ENCODE data around the gene MCMBP.

MCMBP gene

GRCh38 chr10:119896937-119897770, 24.5 kb upstream of the MCMBP start:
- ATAC-seq: peak; percentile 3; the same call in 1 of the 3 replicates
- TF ChIP-seq ZNF565 (CRISPR knock-in tag; conservative IDR thresholded peaks at IDR 0.05; ENCODE audit: low read depth): no peak
- TF ChIP-seq ZNF70 (CRISPR knock-in tag; IDR thresholded peaks at IDR 0.05): no peak
- no peak for TF ChIP-seq TSHZ2 (CRISPR knock-in tag; IDR thresholded peaks at IDR 0.05)
- no peak for TF ChIP-seq ZNF8 (CRISPR knock-in tag; IDR thresholded peaks at IDR 0.05)
- no peak for TF ChIP-seq ARNTL (CRISPR knock-in tag; IDR thresholded peaks at IDR 0.05; ENCODE audit: borderline replicate concordance, low read depth)
- TF ChIP-seq RARB (CRISPR knock-in tag; IDR thresholded peaks at IDR 0.05): no peak
- no peak for TF ChIP-seq POU6F1 (CRISPR knock-in tag; IDR thresholded peaks at IDR 0.05; ENCODE audit: borderline replicate concordance, low read depth)
- TF ChIP-seq PATZ1 (CRISPR knock-in tag; IDR thresholded peaks at IDR 0.05; ENCODE audit: borderline replicate concordance): no peak
- TF ChIP-seq PPARA (CRISPR knock-in tag; IDR thresholded peaks at IDR 0.05; ENCODE audit: borderline replicate concordance): no peak
- no peak for TF ChIP-seq BACH2 (CRISPR knock-in tag; IDR thresholded peaks at IDR 0.05; ENCODE audit: borderline replicate concordance)
- no peak for TF ChIP-seq ISL1 (CRISPR knock-in tag; IDR thresholded peaks at IDR 0.05)
- no peak for TF ChIP-seq TOX (CRISPR knock-in tag; IDR thresholded peaks at IDR 0.05; ENCODE audit: borderline replicate concordance)

- ATAC-seq: no peak
- TF ChIP-seq ESRRG (CRISPR knock-in tag; IDR thresholded peaks at IDR 0.05) (no peak), CREB5 (CRISPR knock-in tag; IDR thresholded peaks at IDR 0.05; ENCODE audit: low read depth) (no peak), TSHZ2 (CRISPR knock-in tag; IDR thresholded peaks at IDR 0.05) (no peak), ARNTL (CRISPR knock-in tag; IDR thresholded peaks at IDR 0.05; ENCODE audit: borderline replicate concordance, low read depth) (no peak), CSDC2 (CRISPR knock-in tag; IDR thresholded peaks at IDR 0.05) (no peak), TOX (CRISPR knock-in tag; IDR thresholded peaks at IDR 0.05; ENCODE audit: borderline replicate concordance) (no peak)
Observed at GRCh38 chr10:119896061-119896655, 23.5 kb upstream of the MCMBP start.

GRCh38 chr10:119893845-119894427, 21.3 kb upstream of the MCMBP start:
- no peak for ATAC-seq
- TF ChIP-seq OSR1 (CRISPR knock-in tag; IDR thresholded peaks at IDR 0.05): no peak
- no peak for TF ChIP-seq CREB5 (CRISPR knock-in tag; IDR thresholded peaks at IDR 0.05; ENCODE audit: low read depth)
- TF ChIP-seq ZNF8 (CRISPR knock-in tag; IDR thresholded peaks at IDR 0.05): no peak
- no peak for TF ChIP-seq ZNF70 (CRISPR knock-in tag; IDR thresholded peaks at IDR 0.05)
- no peak for TF ChIP-seq ZFP30 (CRISPR knock-in tag; IDR thresholded peaks at IDR 0.05)
